Smooth muscle cell (in vitro differentiated cells): ENCODE results near the gene EFNA3. TPM values are rescaled to one million over a fixed set of nuclear protein-coding genes. Genes with fewer than 3 reads are reported as not detected.
A peak's percentile ranks its signal among the peaks of the same experiment; 100 is the strongest.

Experiments
- DNase-seq: peaks from one replicate; lab custom pipeline; 2025; ENCODE audit not compliant: unreplicated experiment; lab: John Stamatoyannopoulos, UW
- H2AFZ ChIP-seq: fragments of 200-600 bp; sonication (generic); 2 replicates; pipeline ENCODE4 v1.6.0; 2016; ENCODE audit warnings: antibody characterized with exemption, low read depth, mild to moderate bottlenecking
- H3F3A ChIP-seq: fragments of 200-600 bp; sonication (generic); 2 replicates; pipeline ENCODE4 v1.6.0; 2017; ENCODE audit warnings: antibody characterized with exemption, low read depth
- H3K27ac ChIP-seq: fragments of 200-600 bp; sonication (generic); 2 replicates; pipeline ENCODE4 v1.5.1; 2016; ENCODE audit warnings: low read depth, mild to moderate bottlenecking
- H3K27me3 ChIP-seq: fragments of 200-600 bp; sonication (generic); 2 replicates; pipeline ENCODE4 v1.6.1; 2016; ENCODE audit warnings: low read depth, mild to moderate bottlenecking
- H3K36me3 ChIP-seq: fragments of 200-600 bp; sonication (generic); 2 replicates; pipeline ENCODE4 v1.5.1; 2016; ENCODE audit warnings: low read depth
- H3K4me1 ChIP-seq: fragments of 200-600 bp; sonication (generic); 2 replicates; pipeline ENCODE4 v1.5.1; 2016; ENCODE audit warnings: low read depth
- H3K4me2 ChIP-seq: fragments of 200-600 bp; sonication (generic); 2 replicates; pipeline ENCODE4 v1.6.0; 2016; ENCODE audit warnings: mild to moderate bottlenecking
- H3K4me3 ChIP-seq: fragments of 200-600 bp; sonication (generic); 2 replicates; pipeline ENCODE4 v1.5.1; 2016; ENCODE audit warnings: mild to moderate bottlenecking
- H3K79me2 ChIP-seq: fragments of 200-600 bp; sonication (generic); 2 replicates; pipeline ENCODE4 v1.6.0; 2016; ENCODE audit warnings: low read depth, mild to moderate bottlenecking
- H3K9ac ChIP-seq: fragments of 200-600 bp; sonication (generic); 2 replicates; pipeline ENCODE4 v1.6.0; 2016; ENCODE audit warnings: low read depth
- H3K9me3 ChIP-seq: fragments of 200-600 bp; sonication (generic); replicated peaks from 2 replicates; pipeline ENCODE4 v1.5.1; 2016; ENCODE audit warnings: low read depth
- H4K20me1 ChIP-seq: fragments of 200-600 bp; sonication (generic); 2 replicates; pipeline ENCODE4 v1.6.0; 2016; ENCODE audit warnings: low read depth
- WGBS: methylation state at CpG from one replicate; pipeline ENCODE4 v1.1.7; 2016; ENCODE audit warnings: low lambda C conversion rate; 5-methylcytosine and 5-hydroxymethylcytosine counted together
- polyA plus RNA-seq: library from polyadenylated mRNA; unstranded; fragments of >200 nt; fragmentation: Nextera tagmentation; extraction: Ambion mirVana; gene quantifications from 2 replicates; pipeline ENCODE4 v1.2.1, GENCODE V29; 2016
- total RNA-seq: library from RNA; depleted of rRNA; stranded (reverse); fragments of >200 nt; gene quantifications from 2 replicates; pipeline ENCODE4 v1.2.3, GENCODE V29; 2014
- TF ChIP-seq, protein P1 (sequence below): fragments of 200-600 bp; sonication (generic); IDR thresholded peaks from 2 replicates; pipeline ENCODE4 v1.5.1; 2017; ENCODE audit warnings: borderline replicate concordance, mild to moderate bottlenecking, antibody characterized with exemption; ENCODE audit not compliant: insufficient read depth, poor library complexity, severe bottlenecking

Gene EFNA3, protein sequence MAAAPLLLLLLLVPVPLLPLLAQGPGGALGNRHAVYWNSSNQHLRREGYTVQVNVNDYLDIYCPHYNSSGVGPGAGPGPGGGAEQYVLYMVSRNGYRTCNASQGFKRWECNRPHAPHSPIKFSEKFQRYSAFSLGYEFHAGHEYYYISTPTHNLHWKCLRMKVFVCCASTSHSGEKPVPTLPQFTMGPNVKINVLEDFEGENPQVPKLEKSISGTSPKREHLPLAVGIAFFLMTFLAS
- total RNA-seq (5.2 and 7.1 TPM in 2 replicates), polyA plus RNA-seq (9.1 and 10.0 TPM in 2 replicates)

DNA sequence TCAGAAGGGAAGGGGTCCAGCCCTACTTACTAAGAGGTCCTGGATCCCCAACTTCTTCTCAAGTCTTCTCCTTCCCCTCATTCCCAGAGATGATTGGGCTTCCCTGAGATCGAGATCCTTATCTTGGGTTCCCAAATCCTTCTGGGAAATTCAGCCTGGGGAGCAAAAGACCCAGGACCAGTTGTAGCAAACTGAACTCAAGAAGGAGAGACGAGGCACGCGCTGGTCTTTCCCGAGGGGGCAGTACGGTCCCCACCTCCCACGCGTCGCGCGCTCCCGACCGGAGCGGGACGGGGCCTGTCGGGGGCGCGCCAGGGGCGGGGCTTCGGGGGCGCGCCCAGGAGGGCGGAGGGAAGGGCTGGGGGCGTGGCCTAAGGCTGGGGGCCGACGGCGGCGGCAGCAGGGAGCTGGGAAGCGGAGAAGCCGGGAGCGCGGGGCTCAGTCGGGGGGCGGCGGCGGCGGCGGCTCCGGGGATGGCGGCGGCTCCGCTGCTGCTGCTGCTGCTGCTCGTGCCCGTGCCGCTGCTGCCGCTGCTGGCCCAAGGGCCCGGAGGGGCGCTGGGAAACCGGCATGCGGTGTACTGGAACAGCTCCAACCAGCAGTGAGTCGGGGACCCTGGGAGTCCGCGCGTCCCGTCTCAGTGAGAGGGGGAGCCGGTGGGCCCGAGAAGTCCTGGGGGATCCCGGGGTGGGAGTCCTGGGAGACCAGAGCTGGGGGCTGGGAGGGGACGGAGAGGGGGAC lies at the start of gene EFNA3:
TSS of gene EFNA3 (plus strand) at position 369 of the 741 bp plus-strand sequence. CDS start at position 474, 105 bp downstream.
- Histone ChIP-seq H3K4me1 (peaks cover 32% of the 10 kb centered on the region), H4K20me1 (peaks cover 14% of the 10 kb centered on the region), H3K9ac (no peak within 1 kb of the TSS), H3K36me3 (no peaks in the 10 kb centered on the region), H3K4me2 (peak within 1 kb of the TSS; percentile 97), H3F3A (peaks cover 7% of the 10 kb centered on the region), H3K79me2 (no peaks in the 10 kb centered on the region), H3K4me3 (peak within 1 kb of the TSS; percentile 60), H3K27ac (no peak within 1 kb of the TSS), H3K27me3 (peaks cover 48% of the 10 kb centered on the region), H3K9me3 (no peaks in the 10 kb centered on the region), H2AFZ (no peak within 1 kb of the TSS)
- DNase-seq = peak; percentile 49
- TF ChIP-seq, protein P1, sequence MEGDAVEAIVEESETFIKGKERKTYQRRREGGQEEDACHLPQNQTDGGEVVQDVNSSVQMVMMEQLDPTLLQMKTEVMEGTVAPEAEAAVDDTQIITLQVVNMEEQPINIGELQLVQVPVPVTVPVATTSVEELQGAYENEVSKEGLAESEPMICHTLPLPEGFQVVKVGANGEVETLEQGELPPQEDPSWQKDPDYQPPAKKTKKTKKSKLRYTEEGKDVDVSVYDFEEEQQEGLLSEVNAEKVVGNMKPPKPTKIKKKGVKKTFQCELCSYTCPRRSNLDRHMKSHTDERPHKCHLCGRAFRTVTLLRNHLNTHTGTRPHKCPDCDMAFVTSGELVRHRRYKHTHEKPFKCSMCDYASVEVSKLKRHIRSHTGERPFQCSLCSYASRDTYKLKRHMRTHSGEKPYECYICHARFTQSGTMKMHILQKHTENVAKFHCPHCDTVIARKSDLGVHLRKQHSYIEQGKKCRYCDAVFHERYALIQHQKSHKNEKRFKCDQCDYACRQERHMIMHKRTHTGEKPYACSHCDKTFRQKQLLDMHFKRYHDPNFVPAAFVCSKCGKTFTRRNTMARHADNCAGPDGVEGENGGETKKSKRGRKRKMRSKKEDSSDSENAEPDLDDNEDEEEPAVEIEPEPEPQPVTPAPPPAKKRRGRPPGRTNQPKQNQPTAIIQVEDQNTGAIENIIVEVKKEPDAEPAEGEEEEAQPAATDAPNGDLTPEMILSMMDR = no peak
- WGBS = 3% methylated on average over 36 of the region's 59 CpGs

DNA sequence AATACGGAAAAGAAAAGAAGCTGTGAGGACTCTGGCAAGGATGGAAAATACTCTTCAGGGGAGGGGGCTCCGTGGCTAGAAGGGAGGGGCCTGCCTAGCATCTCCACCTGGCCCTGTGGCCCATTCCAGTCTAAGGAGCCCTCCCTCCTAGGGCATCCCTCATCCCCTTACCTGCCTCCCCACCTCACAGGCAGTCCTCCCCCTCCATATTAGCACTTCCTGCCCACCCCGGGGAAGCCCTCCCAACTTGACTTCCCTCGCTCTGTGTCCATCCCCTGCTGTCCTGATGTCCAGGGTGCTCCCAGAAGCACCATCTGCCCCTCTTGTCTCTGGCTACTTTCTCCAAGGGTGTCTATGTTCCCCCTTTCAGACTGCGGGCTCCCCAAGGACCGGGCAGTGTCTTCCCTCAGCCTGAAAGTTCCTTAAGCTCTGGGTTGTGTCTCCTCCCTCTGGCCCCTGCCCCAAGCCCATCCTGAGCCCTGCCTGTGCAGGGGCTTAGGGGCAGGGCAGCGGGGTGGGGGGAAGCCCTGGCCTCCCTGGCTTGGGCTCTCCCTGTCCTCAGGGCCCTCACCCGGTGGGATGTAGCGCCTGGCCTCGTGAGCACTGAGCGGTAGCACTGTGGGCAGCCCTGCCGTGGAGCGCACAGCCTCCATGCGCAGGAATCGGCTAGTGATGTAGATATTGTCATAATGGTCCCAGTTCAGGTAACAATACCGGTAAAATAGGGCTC lies 49.0 kb upstream of the EFNA3 start:
- Histone ChIP-seq H3K27ac (no peak overlapping the region), H3K79me2 (no peaks in the 10 kb centered on the region), H3K4me3 (no peak overlapping the region), H3K4me1 (no peaks in the 10 kb centered on the region), H3K36me3 (no peaks in the 10 kb centered on the region), H4K20me1 (no peaks in the 10 kb centered on the region), H3K4me2 (no peak overlapping the region), H2AFZ (no peak overlapping the region), H3F3A (no peaks in the 10 kb centered on the region), H3K27me3 (no peaks in the 10 kb centered on the region), H3K9ac (no peak overlapping the region), H3K9me3 (no peaks in the 10 kb centered on the region)
- DNase-seq = no peak
- TF ChIP-seq, protein P1 = no peak
- 81% methylated on average over 15 of the region's 16 CpGs for WGBS

DNA sequence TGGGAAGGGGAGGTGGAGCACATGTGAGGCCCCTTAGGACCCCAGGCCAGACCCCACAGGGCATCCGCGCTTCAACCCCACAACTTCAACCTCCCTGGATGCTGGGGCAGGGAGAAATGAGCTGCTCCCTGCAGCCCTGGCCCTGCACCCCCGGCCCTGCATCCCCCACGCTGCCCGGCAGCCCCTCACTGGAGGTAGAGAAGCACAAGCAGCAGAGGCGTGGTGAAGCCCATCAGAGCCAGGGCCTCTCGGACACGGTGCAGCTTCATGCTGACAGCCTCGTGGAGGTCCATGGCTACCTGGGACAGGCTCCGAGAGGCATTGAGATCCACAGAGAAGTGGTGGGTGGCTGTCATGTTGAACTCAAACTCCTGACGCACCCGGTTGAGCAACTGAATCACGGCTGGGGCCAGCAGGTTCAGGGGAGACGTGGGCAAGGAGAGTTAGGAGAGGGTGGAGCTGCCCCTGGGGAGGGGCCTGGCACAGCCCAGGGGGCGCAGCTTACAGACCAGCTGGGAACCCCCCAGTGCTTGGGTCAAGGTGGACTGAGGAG lies 48.3 kb upstream of the EFNA3 start:
- H3K9ac ChIP-seq = no peak overlapping the region
- H3K27ac ChIP-seq = no peak overlapping the region
- H3K4me1 ChIP-seq = no peaks in the 10 kb centered on the region
- no peak overlapping the region for H3K4me3 ChIP-seq
- no peak overlapping the region for H3K4me2 ChIP-seq
- H3K79me2 ChIP-seq = no peaks in the 10 kb centered on the region
- no peaks in the 10 kb centered on the region for H3F3A ChIP-seq
- H3K36me3 ChIP-seq = no peaks in the 10 kb centered on the region
- no peak overlapping the region for H2AFZ ChIP-seq
- no peaks in the 10 kb centered on the region for H3K27me3 ChIP-seq
- TF ChIP-seq, protein P1 = no peak
- DNase-seq = no peak
- no peaks in the 10 kb centered on the region for H3K9me3 ChIP-seq
- 93% methylated on average over 14 of the region's 15 CpGs for WGBS
- no peaks in the 10 kb centered on the region for H4K20me1 ChIP-seq
